DMS114 treated with DMSO at 0.1 percent for 48 hours (cell line): Measurements from ENCODE around the gene NMRAL1.

Experiments used
- DNase-seq: peaks from one replicate; lab custom pipeline; 2025; ENCODE audit not compliant: unreplicated experiment; lab: John Stamatoyannopoulos, UW

Gene NMRAL1

GRCh38 chr16:4505356-4506147, 31.1 kb upstream of the NMRAL1 start:
- no peak for DNase-seq

GRCh38 chr16:4501071-4501478, 26.6 kb upstream of the NMRAL1 start:
- DNase-seq, result no peak

DNA sequence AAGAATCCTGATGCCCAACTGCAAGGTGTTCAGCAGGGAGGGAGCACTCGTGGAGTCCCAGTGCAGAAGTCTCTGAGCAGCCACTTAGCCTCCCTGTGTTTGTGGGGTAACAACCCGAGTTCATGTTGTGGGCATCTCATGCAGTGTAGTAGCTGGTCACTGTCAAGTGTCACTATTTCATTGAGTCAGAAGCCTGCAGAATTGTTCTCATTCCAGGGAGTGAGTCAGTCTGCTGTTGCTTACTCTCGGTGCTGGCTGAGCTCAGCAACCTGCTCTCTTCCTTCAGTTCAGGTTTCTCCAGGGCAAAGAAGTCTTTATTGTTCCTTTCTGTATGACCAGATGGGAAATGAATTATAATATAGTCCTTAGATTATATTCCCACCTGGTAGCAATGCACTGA, 25.8 kb upstream of the NMRAL1 start:
- no peak for DNase-seq

- no peak for DNase-seq
Observed at GRCh38 chr16:4499196-4499555, 24.8 kb upstream of the NMRAL1 start.

GRCh38 chr16:4498546-4499195, 24.2 kb upstream of the NMRAL1 start:
- no peak for DNase-seq

DNA sequence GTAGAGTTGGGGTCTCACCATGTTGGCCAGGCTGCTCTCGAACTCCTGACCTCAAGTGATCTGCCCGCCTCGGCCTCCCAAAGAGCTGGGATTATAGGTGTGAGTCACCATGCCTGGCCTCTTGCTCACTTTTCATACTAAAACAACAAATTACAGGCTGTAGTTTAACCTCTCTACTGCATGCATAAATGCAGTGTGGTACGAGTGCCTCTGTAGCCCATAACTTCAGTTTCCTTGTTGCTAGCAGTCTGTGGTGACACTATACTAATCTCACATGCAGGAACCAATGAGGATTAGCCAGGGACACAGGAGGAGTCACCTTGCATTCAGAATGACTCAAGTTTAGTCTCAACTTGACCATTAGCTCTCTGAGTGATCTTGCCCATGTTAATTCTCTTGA, 21.9 kb upstream of the NMRAL1 start:
- DNase-seq, result no peak

DNA sequence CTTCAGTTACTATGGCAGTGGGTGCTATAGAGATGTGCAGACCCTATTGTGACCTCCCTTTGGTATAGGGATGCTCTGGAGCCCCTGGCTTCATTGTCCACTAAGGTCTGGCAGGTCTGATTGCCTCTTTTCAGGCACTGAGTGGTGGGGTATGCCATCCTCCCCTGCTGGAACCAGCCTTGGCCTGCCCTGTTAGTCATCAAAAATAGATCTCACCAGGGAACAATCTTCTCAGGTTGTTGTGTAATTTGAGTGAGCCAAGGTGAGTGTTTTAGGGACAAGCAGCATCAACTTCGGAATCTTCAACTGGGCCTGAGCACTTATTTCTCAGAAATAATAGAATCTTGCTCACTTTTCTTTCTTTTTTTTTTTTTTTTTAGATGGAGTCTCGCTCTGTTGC, 21.3 kb upstream of the NMRAL1 start:
- no peak for DNase-seq

DNA sequence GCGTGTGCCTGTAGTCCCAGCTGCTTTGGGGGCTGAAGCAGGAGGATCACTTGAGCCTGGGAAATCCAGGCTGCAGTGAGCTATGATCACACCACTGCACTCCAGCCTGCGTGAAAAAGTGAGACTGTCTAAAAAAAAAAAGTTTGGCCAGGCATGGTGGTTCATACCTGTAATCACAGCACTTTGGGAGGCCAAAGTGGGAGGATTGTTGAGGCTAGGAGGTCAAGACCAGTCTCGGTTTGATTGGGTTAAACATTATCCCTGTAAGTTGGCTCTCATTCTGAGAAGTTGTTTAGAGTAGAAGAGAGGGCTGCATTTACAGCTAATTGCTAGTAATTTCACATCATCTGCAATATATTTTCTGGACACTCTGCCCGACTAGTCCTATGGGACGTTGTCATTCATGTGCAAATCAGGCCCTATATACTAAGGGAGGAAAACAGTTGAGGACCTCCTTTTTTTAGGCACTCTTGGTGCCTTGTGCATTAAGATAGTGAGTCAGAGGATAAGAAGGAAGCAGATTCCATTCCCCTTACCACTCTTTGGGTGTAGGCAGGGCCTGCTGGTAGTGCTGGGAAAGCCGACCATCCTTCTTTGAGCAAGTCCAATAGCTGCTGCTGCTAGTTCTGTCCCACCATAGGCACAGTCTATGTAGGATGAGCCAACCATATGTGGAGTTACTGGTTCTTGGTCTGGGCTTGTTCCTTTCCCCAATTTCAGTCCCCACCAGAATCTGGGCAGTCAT, 20.5 kb upstream of the NMRAL1 start:
- DNase-seq, result no peak

DNA sequence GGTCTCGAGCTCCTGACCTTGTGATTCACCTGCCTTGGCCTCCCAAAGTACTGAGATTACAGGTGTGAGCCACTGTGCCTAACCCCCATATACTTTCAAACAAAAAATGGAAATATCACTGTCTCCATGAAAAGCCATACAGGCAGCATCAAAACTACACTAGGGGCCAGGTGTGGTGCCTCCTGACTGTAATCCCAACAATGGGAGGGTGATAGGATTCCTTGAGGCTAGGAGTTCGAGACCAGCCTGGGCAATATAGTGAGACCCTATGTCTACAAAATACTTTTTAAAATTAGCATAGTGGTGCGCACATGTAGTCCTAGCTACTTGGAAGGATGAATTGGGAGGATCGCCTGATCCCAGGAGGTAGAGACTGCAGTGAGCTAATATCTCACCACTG, 17.5 kb upstream of the NMRAL1 start:
- DNase-seq, result no peak

DNA sequence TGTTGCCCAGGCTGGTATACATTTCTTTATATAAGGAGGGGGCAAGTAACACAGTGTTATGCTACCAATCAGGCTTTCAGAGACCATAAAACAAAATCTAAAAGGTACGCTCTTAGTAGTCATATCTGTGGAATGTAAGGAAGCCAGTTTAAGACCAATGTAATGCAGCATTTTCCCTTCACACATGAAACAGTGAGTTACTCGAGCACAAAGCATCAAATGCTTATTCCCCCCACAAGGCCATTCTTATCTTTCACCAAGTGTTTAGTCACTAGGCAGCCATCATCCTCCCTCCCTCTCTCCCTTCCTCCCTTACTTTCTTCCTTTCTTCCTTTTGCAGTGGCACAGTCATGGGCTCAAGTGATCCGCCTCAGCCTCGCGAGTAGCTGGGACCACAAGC, 14.6 kb upstream of the NMRAL1 start:
- DNase-seq, result no peak

GRCh38 chr16:4488499-4488967, 14.1 kb upstream of the NMRAL1 start:
- DNase-seq, result no peak

DNA sequence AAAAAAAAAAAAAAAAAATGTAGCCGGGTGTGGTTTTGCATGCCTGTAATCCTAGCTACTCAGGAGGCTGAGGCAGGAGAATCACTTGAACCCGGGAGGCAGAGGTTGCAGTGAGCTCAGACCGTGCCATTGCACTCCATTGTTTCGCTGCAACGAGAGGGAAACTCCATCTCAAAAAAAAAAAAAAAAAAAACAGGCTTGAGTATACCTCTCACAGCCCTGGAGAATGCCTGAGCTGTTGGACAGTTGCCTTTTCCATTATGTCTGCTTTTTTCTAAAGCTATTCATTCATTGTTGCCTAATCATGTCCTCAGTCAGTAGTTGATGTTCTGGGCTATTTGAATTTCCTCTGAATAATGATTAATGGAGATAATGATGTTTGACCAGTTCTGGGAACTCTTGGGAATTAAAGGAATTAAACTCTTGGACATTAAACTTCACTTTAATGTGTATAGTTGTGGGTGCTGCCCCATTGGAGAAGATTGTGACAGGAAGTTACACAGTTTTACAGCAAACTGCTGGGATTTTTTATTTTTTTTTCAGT, 13.6 kb upstream of the NMRAL1 start:
- DNase-seq, result no peak

DNA sequence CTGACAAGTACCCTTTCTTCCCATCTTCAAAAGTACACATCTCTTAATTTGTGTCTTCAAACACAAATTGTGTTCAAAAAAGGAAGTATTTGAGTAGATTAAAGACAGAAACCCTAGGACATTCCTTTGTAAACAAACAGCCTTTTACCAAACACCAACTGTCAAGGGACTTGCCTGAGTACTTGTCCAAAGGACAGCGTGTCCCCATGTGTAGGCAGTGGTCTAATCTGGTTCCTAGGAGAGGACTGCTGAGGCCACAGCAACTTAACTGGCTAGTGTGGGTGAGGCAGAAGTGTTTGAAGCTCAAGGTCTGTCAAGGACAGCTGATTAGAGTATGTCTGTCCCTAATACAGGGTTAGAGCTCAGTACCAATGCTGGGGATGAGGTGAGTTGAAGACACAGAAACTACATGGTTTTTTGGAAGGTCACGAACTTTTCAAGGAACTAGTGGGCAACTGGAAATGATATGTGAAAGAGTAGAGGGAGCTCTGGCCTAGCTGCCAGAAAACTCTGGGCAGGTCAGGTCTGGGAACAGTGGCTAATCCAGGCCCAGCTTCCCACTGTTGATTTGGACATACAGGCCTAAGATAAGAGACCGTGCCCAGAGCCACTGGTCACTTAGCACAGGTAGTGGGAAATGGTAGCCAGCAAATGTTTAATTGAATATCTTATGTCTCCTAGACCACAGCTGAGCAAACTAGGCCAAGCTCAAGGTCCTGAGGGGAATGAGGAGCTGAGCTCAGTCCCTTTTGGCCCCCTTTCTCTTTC, 11.9 kb upstream of the NMRAL1 start:
- DNase-seq, result no peak

DNA sequence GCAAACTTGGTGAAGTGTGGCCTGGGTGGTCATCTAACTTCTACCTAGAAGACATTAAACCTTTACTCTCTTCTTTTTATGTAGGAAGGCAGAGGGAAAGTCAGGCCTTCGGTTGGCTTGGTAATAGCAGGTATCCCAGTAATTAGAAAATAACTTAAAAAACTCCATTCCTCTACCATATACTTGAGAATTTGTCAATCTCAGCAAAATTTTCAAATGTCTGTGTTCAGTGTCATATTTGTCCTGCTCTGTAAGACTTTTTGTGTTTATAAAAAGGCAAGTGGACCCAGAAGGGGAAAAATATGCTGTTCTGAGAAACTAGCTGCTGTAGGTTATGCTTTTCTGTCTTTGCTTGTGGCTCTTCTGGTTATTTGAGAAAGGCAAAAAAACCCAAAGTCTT, 7.5 kb upstream of the NMRAL1 start:
- no peak for DNase-seq

- DNase-seq, result no peak
Observed at GRCh38 chr16:4481526-4481925, 7.1 kb upstream of the NMRAL1 start.

DNA sequence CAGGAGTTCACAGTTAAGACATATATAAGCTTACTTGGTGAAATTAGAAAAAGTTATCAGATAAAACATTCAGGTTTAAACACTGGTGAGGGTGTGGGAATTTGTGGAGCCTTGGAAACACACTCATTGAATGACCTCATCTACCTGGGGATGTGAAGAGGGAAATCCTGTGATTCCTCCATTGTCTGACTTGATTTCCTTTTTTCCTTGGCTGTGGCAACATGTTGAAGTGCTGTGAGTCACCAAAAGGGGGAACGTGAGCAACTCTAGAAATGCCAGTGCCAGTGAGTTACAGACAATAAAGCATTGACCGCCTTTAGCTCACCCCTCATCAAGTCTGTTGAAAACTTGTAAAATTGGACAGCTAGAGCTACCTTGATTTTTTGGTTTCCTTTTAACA, 3.5 kb upstream of the NMRAL1 start:
- DNase-seq, result peak; percentile 13

- DNase-seq, result peak; percentile 72
Observed at GRCh38 chr16:4475880-4476788, 1.7 kb upstream of the NMRAL1 start, which contains the start of gene HMOX2. TSS of gene HMOX2 (plus strand) at chr16:4476398. CDS start at chr16:4505525, 29,127 bp downstream.

DNA sequence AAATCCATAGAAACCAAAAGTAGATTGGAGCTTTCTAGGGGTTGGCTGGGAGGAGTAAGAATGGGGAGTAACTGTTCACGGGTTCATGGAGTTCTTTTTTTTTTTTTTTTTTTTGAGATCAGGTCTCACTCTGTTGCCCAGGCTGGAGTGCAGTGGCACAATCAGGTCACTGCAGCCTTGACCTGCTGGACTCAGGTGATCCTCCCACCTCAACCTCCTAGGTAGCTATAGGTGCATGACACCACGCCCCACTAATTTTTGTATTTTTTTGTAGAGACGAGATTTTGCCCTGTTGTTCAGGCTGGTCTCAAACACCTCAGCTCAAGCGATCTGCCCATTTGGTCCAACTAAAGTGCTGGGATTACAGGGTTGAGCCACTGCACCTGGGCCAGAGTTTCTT, 1.5 kb downstream of the NMRAL1 start:
- no peak for DNase-seq

DNA sequence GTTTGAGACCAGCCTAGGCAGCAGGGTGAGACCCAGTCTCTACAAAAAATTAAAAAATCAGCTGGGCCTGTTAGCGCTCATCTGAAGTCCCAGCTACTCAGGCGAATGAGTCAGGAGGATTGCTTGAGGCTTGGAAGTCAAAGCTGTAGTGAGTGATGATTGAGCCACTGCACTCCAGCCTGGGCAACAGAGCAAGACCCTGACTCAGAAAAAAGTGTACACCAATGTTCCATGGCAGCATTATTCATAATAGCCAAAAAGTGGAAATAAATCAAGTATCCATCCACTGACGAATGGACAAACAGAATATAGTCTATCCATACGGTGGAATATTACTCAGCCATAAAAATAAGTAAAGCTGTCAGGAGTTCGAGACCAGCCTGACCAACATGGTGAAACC, 2.6 kb downstream of the NMRAL1 start:
- no peak for DNase-seq

- DNase-seq, result no peak
Observed at GRCh38 chr16:4468972-4469371, 5.5 kb downstream of the NMRAL1 start.
